Karpas-422 (cell line): Measurements from ENCODE around the gene TRABD2B. TPM values are rescaled to one million over a fixed set of nuclear protein-coding genes. Genes with fewer than 3 reads are reported as not detected.

Source experiments
- DNase-seq: peaks from one replicate; pipeline ENCODE4 v3.0.0-alpha.2; 2015
- H2AFZ ChIP-seq: fragments of 200-600 bp; sonication (generic); 2 replicates; pipeline ENCODE4 v1.6.1; 2014; ENCODE audit warnings: antibody characterized with exemption, low read length, mixed read lengths
- H3K27ac ChIP-seq: fragments of 200-600 bp; sonication (generic); 2 replicates; pipeline ENCODE4 v1.5.1; 2014; ENCODE audit warnings: mild to moderate bottlenecking, low read length, moderate library complexity
- H3K27me3 ChIP-seq: fragments of 200-600 bp; sonication (generic); 2 replicates; pipeline ENCODE4 v1.6.1; 2014; ENCODE audit warnings: low read length, mixed read lengths
- H3K36me3 ChIP-seq: fragments of 200-600 bp; sonication (generic); 2 replicates; pipeline ENCODE4 v1.6.1; 2014; ENCODE audit warnings: low read length, mixed read lengths; ENCODE audit not compliant: insufficient read depth
- H3K4me1 ChIP-seq: fragments of 200-600 bp; sonication (generic); 2 replicates; pipeline ENCODE4 v1.6.1; 2014; ENCODE audit warnings: mild to moderate bottlenecking, low read length, mixed read lengths
- H3K4me2 ChIP-seq: fragments of 200-600 bp; sonication (generic); 2 replicates; pipeline ENCODE4 v1.6.1; 2014; ENCODE audit warnings: low read length, low read depth, mild to moderate bottlenecking; ENCODE audit not compliant: poor library complexity, severe bottlenecking
- H3K4me3 ChIP-seq: fragments of 200-600 bp; sonication (generic); 2 replicates; pipeline ENCODE4 v1.5.1; 2014; ENCODE audit warnings: mild to moderate bottlenecking, antibody characterized with exemption, low read length, mixed read lengths
- H3K79me2 ChIP-seq: fragments of 200-600 bp; sonication (generic); 2 replicates; pipeline ENCODE4 v1.6.1; 2014; ENCODE audit warnings: mild to moderate bottlenecking, low read length, mixed read lengths
- H3K9ac ChIP-seq: fragments of 200-600 bp; sonication (generic); 2 replicates; pipeline ENCODE4 v1.6.0; 2014; ENCODE audit warnings: low read length
- H3K9me2 ChIP-seq: fragments of 200-600 bp; sonication (generic), shearing (Covaris generic); replicated peaks from 2 replicates; pipeline ENCODE4 v1.6.0; 2014; ENCODE audit warnings: mild to moderate bottlenecking, low read length, moderate library complexity; ENCODE audit not compliant: insufficient read depth
- H3K9me3 ChIP-seq: fragments of 300-700, 200-600 bp; sonication (generic); 2 replicates; pipeline ENCODE4 v1.6.1; 2014; ENCODE audit warnings: low read length, mixed read lengths
- H4K20me1 ChIP-seq: fragments of 200-600 bp; sonication (generic); 2 replicates; pipeline ENCODE4 v1.6.1; 2014; ENCODE audit warnings: mild to moderate bottlenecking, antibody characterized with exemption, low read length, low read depth; ENCODE audit not compliant: insufficient read depth
- total RNA-seq: library from RNA; depleted of rRNA; stranded (reverse); fragments of >200 nt; shearing (Covaris generic); gene quantifications from 2 replicates; pipeline ENCODE4 v1.2.3, GENCODE V29; 2014; ENCODE audit warnings: low replicate concordance

The TRABD2B gene
- total RNA-seq, 1 experiment from 2014 or later = not detected

DNA sequence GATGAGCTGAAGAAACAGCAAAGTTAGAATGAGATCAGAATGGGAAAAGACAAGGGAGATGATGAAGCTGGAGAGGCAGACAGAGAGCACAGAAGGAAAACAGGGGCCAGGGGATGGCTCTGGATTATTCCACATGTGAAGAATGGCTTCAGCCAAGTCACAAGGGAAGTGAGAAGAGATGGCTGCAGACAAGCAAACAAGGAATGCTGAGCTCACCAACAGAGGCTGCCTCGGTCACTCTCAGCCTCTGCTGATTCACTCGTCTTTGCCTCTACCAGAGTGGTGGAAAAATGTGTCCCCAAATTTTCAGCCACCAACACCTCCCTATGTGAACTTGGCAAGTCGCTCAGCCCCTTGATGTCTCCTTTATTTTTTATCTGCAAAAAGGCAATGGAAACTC lies 46.7 kb downstream of the TRABD2B start:
- no peak overlapping the region for H3K4me2 ChIP-seq
- DNase-seq = no peak
- H3K36me3 ChIP-seq = no peaks in the 10 kb centered on the region
- no peaks in the 10 kb centered on the region for H3K4me1 ChIP-seq
- H2AFZ ChIP-seq = no peak overlapping the region
- no peaks in the 10 kb centered on the region for H4K20me1 ChIP-seq
- no peaks in the 10 kb centered on the region for H3K79me2 ChIP-seq
- no peak overlapping the region for H3K4me3 ChIP-seq
- H3K9me2 ChIP-seq = no peaks in the 10 kb centered on the region
- H3K9ac ChIP-seq = no peak overlapping the region
- H3K9me3 ChIP-seq = no peaks in the 10 kb centered on the region
- H3K27me3 ChIP-seq = no peaks in the 10 kb centered on the region
- no peak overlapping the region for H3K27ac ChIP-seq

DNA sequence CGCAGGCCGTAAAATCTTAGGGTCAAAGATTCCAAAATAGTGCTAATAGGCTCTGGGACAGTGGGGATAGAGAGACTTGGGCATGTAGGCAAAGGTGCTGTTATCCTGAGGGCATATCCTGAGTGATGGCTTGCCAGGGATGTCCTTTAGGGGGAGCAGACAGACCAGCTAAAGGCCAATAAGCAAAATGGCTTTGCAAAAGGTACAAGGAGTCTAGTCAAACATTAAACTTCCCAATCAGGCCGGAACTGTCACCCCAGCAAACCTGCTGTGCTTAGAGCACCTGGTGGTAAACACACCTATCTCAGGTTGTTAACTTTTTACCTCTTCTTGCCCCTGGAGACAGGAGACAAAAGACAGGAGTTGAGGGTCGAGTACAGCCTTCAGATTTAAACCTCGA lies 49.1 kb downstream of the TRABD2B start:
- H3K4me2 ChIP-seq = no peak overlapping the region
- no peak overlapping the region for H2AFZ ChIP-seq
- DNase-seq = no peak
- no peaks in the 10 kb centered on the region for H4K20me1 ChIP-seq
- no peaks in the 10 kb centered on the region for H3K27me3 ChIP-seq
- no peak overlapping the region for H3K9ac ChIP-seq
- H3K27ac ChIP-seq = no peak overlapping the region
- no peaks in the 10 kb centered on the region for H3K36me3 ChIP-seq
- H3K4me3 ChIP-seq = no peak overlapping the region
- H3K9me2 ChIP-seq = no peaks in the 10 kb centered on the region
- no peaks in the 10 kb centered on the region for H3K79me2 ChIP-seq
- H3K4me1 ChIP-seq = no peaks in the 10 kb centered on the region
- no peaks in the 10 kb centered on the region for H3K9me3 ChIP-seq

DNA sequence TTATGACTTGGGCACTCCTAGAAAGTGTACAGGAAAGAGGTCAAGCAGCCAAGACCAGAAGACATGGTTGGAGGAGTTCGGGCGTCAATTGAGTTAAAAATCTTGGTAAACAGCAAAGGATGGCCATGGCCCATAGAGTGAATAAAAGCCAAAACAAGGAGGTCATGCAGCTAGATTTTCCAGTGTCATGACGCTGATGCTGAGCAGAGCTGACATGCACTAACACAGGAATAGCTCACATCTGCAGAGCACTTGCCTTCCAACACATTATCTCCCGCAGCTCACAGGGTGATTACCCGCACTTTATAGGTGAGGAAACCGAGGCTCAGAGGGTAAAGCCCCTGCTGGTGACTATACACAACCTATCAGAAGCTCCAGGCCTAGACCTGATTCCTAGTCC lies 49.7 kb downstream of the TRABD2B start:
- no peak for DNase-seq
- H3K4me2 ChIP-seq = no peak overlapping the region
- H3K4me3 ChIP-seq = no peak overlapping the region
- H3K79me2 ChIP-seq = no peaks in the 10 kb centered on the region
- no peaks in the 10 kb centered on the region for H3K27me3 ChIP-seq
- no peaks in the 10 kb centered on the region for H3K36me3 ChIP-seq
- no peak overlapping the region for H3K9ac ChIP-seq
- no peak overlapping the region for H2AFZ ChIP-seq
- H3K9me3 ChIP-seq = no peaks in the 10 kb centered on the region
- H4K20me1 ChIP-seq = no peaks in the 10 kb centered on the region
- no peak overlapping the region for H3K27ac ChIP-seq
- no peaks in the 10 kb centered on the region for H3K9me2 ChIP-seq
- H3K4me1 ChIP-seq = no peaks in the 10 kb centered on the region

DNA sequence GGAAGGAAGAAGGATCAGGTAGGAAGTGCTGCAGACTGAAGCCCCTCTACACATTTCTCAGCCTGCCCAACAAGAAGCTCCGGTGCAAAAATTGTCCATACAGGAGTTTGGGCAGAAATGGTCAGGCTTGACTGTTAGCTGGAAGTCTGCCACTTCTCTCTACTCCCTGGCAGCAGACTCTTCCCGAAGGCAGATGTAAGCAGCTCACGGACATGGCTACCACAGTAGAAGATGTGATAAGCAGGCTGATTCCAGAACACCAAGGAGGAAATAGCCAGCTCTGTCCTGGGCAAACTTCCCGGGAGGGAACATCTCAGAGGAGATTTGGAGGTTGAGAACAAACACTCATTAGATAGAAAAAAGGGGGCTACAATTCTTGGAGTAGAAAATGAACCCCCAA lies 52.6 kb downstream of the TRABD2B start:
- no peak overlapping the region for H3K4me2 ChIP-seq
- no peak overlapping the region for H2AFZ ChIP-seq
- no peaks in the 10 kb centered on the region for H3K9me3 ChIP-seq
- no peaks in the 10 kb centered on the region for H3K4me1 ChIP-seq
- no peaks in the 10 kb centered on the region for H3K36me3 ChIP-seq
- no peaks in the 10 kb centered on the region for H4K20me1 ChIP-seq
- no peak overlapping the region for H3K9ac ChIP-seq
- H3K9me2 ChIP-seq = no peaks in the 10 kb centered on the region
- no peaks in the 10 kb centered on the region for H3K27me3 ChIP-seq
- no peak overlapping the region for H3K4me3 ChIP-seq
- no peaks in the 10 kb centered on the region for H3K79me2 ChIP-seq
- H3K27ac ChIP-seq = no peak overlapping the region
- DNase-seq = no peak

DNA sequence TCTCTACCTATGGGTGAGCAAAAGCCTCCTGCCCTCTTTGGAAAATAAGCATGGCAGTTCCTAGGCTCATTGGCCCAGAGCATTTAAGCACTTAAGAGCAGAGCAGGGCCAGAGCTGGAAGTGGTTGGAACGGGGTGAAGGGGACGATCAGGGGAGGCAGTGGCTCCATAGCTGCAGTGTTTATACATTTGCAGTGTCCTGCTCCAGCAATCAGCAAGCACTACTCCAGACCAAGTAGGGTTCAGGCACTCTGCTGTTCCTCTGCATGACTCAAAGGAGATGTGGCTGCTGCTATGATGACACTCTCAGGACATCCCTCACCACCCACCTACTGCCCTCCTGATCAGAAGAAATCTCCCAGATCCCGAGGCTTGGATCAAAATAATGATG lies 55.0 kb downstream of the TRABD2B start:
- H3K27ac ChIP-seq = no peak overlapping the region
- no peaks in the 10 kb centered on the region for H3K4me1 ChIP-seq
- no peak overlapping the region for H3K4me3 ChIP-seq
- no peak overlapping the region for H3K9ac ChIP-seq
- H3K9me2 ChIP-seq = no peaks in the 10 kb centered on the region
- DNase-seq = no peak
- H3K36me3 ChIP-seq = no peaks in the 10 kb centered on the region
- no peaks in the 10 kb centered on the region for H3K9me3 ChIP-seq
- H3K27me3 ChIP-seq = no peaks in the 10 kb centered on the region
- H3K79me2 ChIP-seq = no peaks in the 10 kb centered on the region
- H4K20me1 ChIP-seq = no peaks in the 10 kb centered on the region
- H3K4me2 ChIP-seq = no peak overlapping the region
- no peak overlapping the region for H2AFZ ChIP-seq

DNA sequence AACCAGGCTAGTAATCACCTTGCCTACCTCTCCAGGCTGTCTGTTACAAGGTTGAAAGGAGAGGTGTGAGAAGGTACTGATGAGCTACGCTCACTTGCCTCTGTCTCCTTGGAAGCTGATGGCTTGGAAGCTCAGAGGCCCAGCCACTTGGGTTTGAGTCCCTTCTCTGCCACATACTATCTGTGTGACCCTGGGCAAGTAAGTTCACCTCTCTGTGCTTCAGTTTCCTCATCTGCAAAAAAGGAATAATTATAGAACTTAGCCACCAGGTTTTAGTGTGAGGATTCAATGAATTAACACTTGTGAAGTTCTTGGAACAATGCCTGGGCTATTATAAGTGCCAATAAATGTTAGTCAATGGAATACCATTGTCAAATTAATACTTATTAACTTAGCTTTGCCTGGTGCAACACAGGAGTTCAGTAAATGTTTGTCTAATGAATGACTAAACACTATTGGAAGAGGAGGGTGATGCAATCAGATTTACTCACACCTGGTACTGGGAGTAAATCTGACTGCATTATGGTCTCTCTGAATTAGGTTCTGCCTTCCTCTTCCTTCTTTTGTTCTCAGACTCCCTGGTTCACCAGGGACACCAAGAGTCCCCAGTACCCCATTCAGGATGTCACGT lies 55.5 kb downstream of the TRABD2B start:
- H3K36me3 ChIP-seq = no peaks in the 10 kb centered on the region
- H2AFZ ChIP-seq = no peak overlapping the region
- H3K27me3 ChIP-seq = no peaks in the 10 kb centered on the region
- no peak overlapping the region for H3K4me2 ChIP-seq
- no peak overlapping the region for H3K4me3 ChIP-seq
- H3K79me2 ChIP-seq = no peaks in the 10 kb centered on the region
- H4K20me1 ChIP-seq = no peaks in the 10 kb centered on the region
- DNase-seq = no peak
- no peaks in the 10 kb centered on the region for H3K9me2 ChIP-seq
- no peaks in the 10 kb centered on the region for H3K4me1 ChIP-seq
- no peaks in the 10 kb centered on the region for H3K9me3 ChIP-seq
- no peak overlapping the region for H3K9ac ChIP-seq
- no peak overlapping the region for H3K27ac ChIP-seq

DNA sequence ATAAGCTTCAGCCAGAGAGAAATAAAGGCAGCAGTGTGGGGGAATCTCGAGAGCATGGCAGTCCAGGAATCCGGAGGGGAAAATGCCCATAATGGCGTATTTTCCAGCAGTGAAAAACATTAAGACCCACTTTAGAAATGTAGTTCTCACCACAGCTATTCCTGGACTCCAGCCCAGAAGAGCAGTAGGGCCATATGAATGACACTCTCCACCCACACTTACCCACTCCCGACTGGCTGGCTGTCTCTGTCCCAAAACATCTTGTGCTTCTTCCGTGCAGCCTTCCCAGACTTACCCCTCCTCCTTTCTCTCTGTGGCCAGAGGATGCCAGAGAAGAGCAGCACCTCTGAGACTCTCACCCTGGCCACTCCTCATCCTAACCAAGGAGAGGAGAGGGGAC lies 56.4 kb downstream of the TRABD2B start:
- no peaks in the 10 kb centered on the region for H4K20me1 ChIP-seq
- no peak overlapping the region for H3K27ac ChIP-seq
- H3K4me2 ChIP-seq = no peak overlapping the region
- H3K4me3 ChIP-seq = no peak overlapping the region
- no peaks in the 10 kb centered on the region for H3K79me2 ChIP-seq
- H2AFZ ChIP-seq = no peak overlapping the region
- no peak for DNase-seq
- no peaks in the 10 kb centered on the region for H3K27me3 ChIP-seq
- no peaks in the 10 kb centered on the region for H3K4me1 ChIP-seq
- H3K9me2 ChIP-seq = no peaks in the 10 kb centered on the region
- no peaks in the 10 kb centered on the region for H3K36me3 ChIP-seq
- no peak overlapping the region for H3K9ac ChIP-seq
- no peaks in the 10 kb centered on the region for H3K9me3 ChIP-seq

DNA sequence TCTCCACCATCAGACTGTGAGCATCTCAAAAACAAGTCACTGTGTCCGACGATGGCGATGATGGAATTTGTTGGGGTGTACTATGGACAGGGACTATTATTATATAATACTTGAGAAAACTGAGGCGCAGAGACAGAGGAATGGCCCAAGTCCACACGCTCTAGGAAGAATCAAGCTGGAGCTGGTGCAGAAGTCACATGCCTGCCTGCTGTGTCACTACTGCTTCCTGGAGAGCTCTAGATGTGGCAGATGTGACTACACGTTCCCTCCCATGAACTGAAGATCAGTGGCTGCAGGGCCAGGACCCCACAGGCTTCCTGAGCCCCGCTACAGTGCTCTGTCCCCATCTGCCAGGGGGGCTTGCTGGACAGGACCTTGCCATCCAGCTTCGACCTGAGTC lies 56.9 kb downstream of the TRABD2B start:
- Histone ChIP-seq H3K4me1 (no peaks in the 10 kb centered on the region), H3K9me2 (no peaks in the 10 kb centered on the region), H3K9me3 (no peaks in the 10 kb centered on the region), H2AFZ (no peak overlapping the region), H3K27me3 (no peaks in the 10 kb centered on the region; the same call in 1 of the 2 replicates), H4K20me1 (no peaks in the 10 kb centered on the region), H3K4me3 (no peak overlapping the region), H3K9ac (no peak overlapping the region), H3K27ac (no peak overlapping the region), H3K4me2 (no peak overlapping the region), H3K79me2 (no peaks in the 10 kb centered on the region), H3K36me3 (no peaks in the 10 kb centered on the region)
- DNase-seq = no peak

DNA sequence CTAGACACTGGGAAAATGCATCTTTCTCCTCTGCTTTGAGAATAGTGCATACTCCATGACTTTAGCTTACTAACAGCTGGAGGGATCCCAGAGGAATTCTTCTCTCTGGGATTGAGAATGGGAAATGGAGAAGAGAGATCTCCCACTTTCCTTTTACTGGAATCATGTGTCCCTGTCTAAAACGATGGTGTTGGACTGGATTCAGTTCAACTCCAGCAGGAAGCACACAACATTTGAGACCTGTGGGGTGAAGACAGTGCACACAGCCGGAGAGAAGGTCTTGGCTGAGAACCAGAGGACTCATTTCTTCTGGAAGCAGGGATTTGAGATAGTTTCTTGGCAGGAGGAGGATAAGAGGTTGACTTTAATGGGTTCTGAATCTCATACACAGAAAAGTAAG lies 58.7 kb downstream of the TRABD2B start:
- no peaks in the 10 kb centered on the region for H3K9me2 ChIP-seq
- no peak overlapping the region for H3K9ac ChIP-seq
- no peaks in the 10 kb centered on the region for H3K36me3 ChIP-seq
- H3K79me2 ChIP-seq = no peaks in the 10 kb centered on the region
- no peak overlapping the region for H3K27ac ChIP-seq
- no peaks in the 10 kb centered on the region for H3K9me3 ChIP-seq
- no peaks in the 10 kb centered on the region; the same call in 1 of the 2 replicates for H3K27me3 ChIP-seq
- no peak overlapping the region for H3K4me2 ChIP-seq
- H3K4me3 ChIP-seq = no peak overlapping the region
- H3K4me1 ChIP-seq = no peaks in the 10 kb centered on the region
- H4K20me1 ChIP-seq = no peaks in the 10 kb centered on the region
- no peak for DNase-seq
- H2AFZ ChIP-seq = no peak overlapping the region
